H1 (cell line): ENCODE measurements around the gene LILRB1. TPM values are rescaled to one million over a fixed set of nuclear protein-coding genes. Genes with fewer than 3 reads are reported as not detected.

Source experiments
- CTCF ChIA-PET: fragments of 300-600 bp; sonication (Branson Sonifier 250); formaldehyde crosslinking; loops from one replicate; lab custom pipeline; 2021; ENCODE audit not compliant: partially characterized antibody; lab: Charles Lee
- POLR2A ChIA-PET: fragments of 300-600 bp; sonication (Branson Sonifier 250); formaldehyde crosslinking; loops from one replicate; lab custom pipeline; 2021; ENCODE audit warnings: inconsistent platforms; ENCODE audit not compliant: partially characterized antibody; lab: Charles Lee
- DNase-seq, 2 experiments: peaks; one replicate each; pipeline versions ENCODE4 v3.0.0 to v3.0.0-alpha.2; 2010 to 2022; ENCODE audit warnings: low spot score in 2 of 2, low read depth in 1 of 2, mixed read lengths in 1 of 2
- FAIRE-seq: peaks from 2 replicates; lab custom pipeline; 2011; peaks lifted over from hg19 to GRCh38; lab: Jason Lieb, UNC
- H2AFZ ChIP-seq: 2 replicates; pipeline ENCODE4 v1.8.1; 2012; ENCODE audit warnings: low read length, inconsistent platforms
- H2AK5ac ChIP-seq: 2 replicates; pipeline ENCODE4 v1.6.1; 2013; ENCODE audit warnings: low read depth, low read length
- H2BK120ac ChIP-seq: replicated peaks from 2 replicates; pipeline ENCODE3; 2013; ENCODE audit warnings: low read depth, low read length, inconsistent platforms
- H2BK12ac ChIP-seq: 2 replicates; pipeline ENCODE4 v1.6.1; 2013; ENCODE audit warnings: low read depth, low read length
- H2BK15ac ChIP-seq: 2 replicates; pipeline ENCODE4 v1.6.1; 2013; ENCODE audit warnings: low read length
- H2BK20ac ChIP-seq: 2 replicates; pipeline ENCODE4 v1.6.1; 2013; ENCODE audit warnings: low read length
- H2BK5ac ChIP-seq: 2 replicates; pipeline ENCODE4 v1.6.1; 2013; ENCODE audit warnings: low read depth, low read length
- H3K14ac ChIP-seq: 2 replicates; pipeline ENCODE4 v1.6.1; 2013; ENCODE audit warnings: inconsistent platforms; ENCODE audit not compliant: insufficient read length
- H3K18ac ChIP-seq: 2 replicates; pipeline ENCODE4 v1.6.1; 2013; ENCODE audit warnings: low read length; ENCODE audit errors: extremely low read depth
- H3K23ac ChIP-seq: 2 replicates; pipeline ENCODE4 v1.6.1; 2013; ENCODE audit warnings: inconsistent platforms; ENCODE audit not compliant: insufficient read length
- H3K23me2 ChIP-seq: 2 replicates; pipeline ENCODE4 v1.6.1; 2013; ENCODE audit warnings: low read depth, low read length
- H3K27ac ChIP-seq: 2 replicates; pipeline ENCODE4 v1.6.1; 2011; ENCODE audit warnings: low read depth, low read length, inconsistent platforms
- H3K27me3 ChIP-seq, 4 experiments: replicated peaks in 1 of 4; 1 replicate in 1 of 4; 2 replicates in 3 of 4; pipeline versions ENCODE4 v1.6.1 to v1.8.1; 2011 to 2013; ENCODE audit warnings: low read length in 3 of 4, mild to moderate bottlenecking in 3 of 4, inconsistent platforms in 2 of 4, mixed read lengths in 2 of 4, moderate library complexity in 1 of 4; ENCODE audit not compliant: control insufficient read depth in 3 of 4, insufficient read depth in 3 of 4; ENCODE audit errors: extremely low read depth in 1 of 4
- H3K36me3 ChIP-seq, 4 experiments: 2 replicates each; pipeline versions ENCODE4 v1.6.1 to v1.8.1; 2011 to 2013; ENCODE audit warnings: mild to moderate bottlenecking in 4 of 4, low read length in 3 of 4, moderate library complexity in 2 of 4, control low read depth in 1 of 4, inconsistent platforms in 1 of 4; ENCODE audit not compliant: insufficient read depth in 4 of 4, control insufficient read depth in 2 of 4
- H3K4ac ChIP-seq: replicated peaks from 2 replicates; pipeline ENCODE3; 2013; ENCODE audit warnings: low read length, low read depth, mixed read lengths, inconsistent platforms; ENCODE audit not compliant: insufficient read length
- H3K4me1 ChIP-seq, 4 experiments: replicated peaks in 1 of 4; 1 replicate in 1 of 4; 2 replicates in 3 of 4; pipeline versions ENCODE4 v1.6.1 to v1.8.1; 2011 to 2013; ENCODE audit warnings: low read length in 3 of 4, inconsistent platforms in 2 of 4, mixed read lengths in 1 of 4; ENCODE audit not compliant: insufficient read depth in 4 of 4, control insufficient read depth in 3 of 4
- H3K4me2 ChIP-seq, 2 experiments: 2 replicates each; pipeline versions ENCODE4 v1.6.1 to v1.8.1; 2011 to 2013; ENCODE audit warnings: low read depth in 2 of 2, low read length in 2 of 2, control low read depth in 1 of 2, inconsistent platforms in 1 of 2, mild to moderate bottlenecking in 1 of 2; ENCODE audit not compliant: insufficient read depth in 1 of 2
- H3K4me3 ChIP-seq, 4 experiments: fragments of 200-600, 300-600 bp in 1 of 4; sonication (generic), shearing (Covaris generic), sonication (Bioruptor Twin) in 1 of 4; 2 replicates each; pipeline versions ENCODE4 v1.5.1 to v1.8.1; 2011 to 2016; ENCODE audit warnings: low read length in 4 of 4, low read depth in 3 of 4, control low read depth in 2 of 4, inconsistent platforms in 2 of 4, mild to moderate bottlenecking in 2 of 4, mixed read lengths in 1 of 4, moderate library complexity in 1 of 4; ENCODE audit not compliant: insufficient read depth in 2 of 4; ENCODE audit errors: extremely low read depth in 1 of 4
- H3K56ac ChIP-seq: replicated peaks from 2 replicates; pipeline ENCODE3; 2013; ENCODE audit warnings: low read depth, mild to moderate bottlenecking, mixed read lengths, low read length, inconsistent platforms; ENCODE audit not compliant: insufficient read length
- H3K79me1 ChIP-seq: 2 replicates; pipeline ENCODE4 v1.6.1; 2013; ENCODE audit warnings: low read depth, low read length, control low read depth
- H3K79me2 ChIP-seq, 2 experiments: 2 replicates each; pipeline versions ENCODE4 v1.6.1 to v1.8.1; 2012 to 2013; ENCODE audit warnings: low read length in 2 of 2, mild to moderate bottlenecking in 2 of 2, inconsistent platforms in 1 of 2; ENCODE audit not compliant: insufficient read depth in 2 of 2, control insufficient read depth in 1 of 2
- H3K9ac ChIP-seq, 4 experiments: replicated peaks in 1 of 4; 1 replicate in 1 of 4; 2 replicates in 3 of 4; pipeline versions ENCODE4 v1.6.1 to v1.8.1; 2011 to 2013; ENCODE audit warnings: low read depth in 3 of 4, low read length in 3 of 4, control low read depth in 2 of 4, mild to moderate bottlenecking in 2 of 4, moderate library complexity in 2 of 4, inconsistent platforms in 1 of 4; ENCODE audit errors: extremely low read depth in 1 of 4
- H3K9me3 ChIP-seq, 2 experiments: 2 replicates each; pipeline versions ENCODE4 v1.6.1 to v1.8.1; 2012 to 2013; ENCODE audit warnings: mild to moderate bottlenecking in 2 of 2, moderate library complexity in 2 of 2, control low read depth in 1 of 2, inconsistent platforms in 1 of 2, low read depth in 1 of 2, low read length in 1 of 2, mixed read lengths in 1 of 2; ENCODE audit not compliant: insufficient read depth in 2 of 2
- H4K20me1 ChIP-seq, 2 experiments: replicated peaks in 1 of 2; 2 replicates each; pipeline versions ENCODE3 to v1.8.1; 2011 to 2013; ENCODE audit warnings: inconsistent platforms in 2 of 2, low read length in 2 of 2, mild to moderate bottlenecking in 1 of 2; ENCODE audit not compliant: insufficient read depth in 2 of 2, control insufficient read depth in 1 of 2
- H4K5ac ChIP-seq: 2 replicates; pipeline ENCODE4 v1.6.1; 2013; ENCODE audit warnings: low read length, low read depth, mixed read lengths, inconsistent platforms; ENCODE audit not compliant: insufficient read length
- H4K8ac ChIP-seq: 2 replicates; pipeline ENCODE4 v1.8.0; 2013; ENCODE audit warnings: mild to moderate bottlenecking, moderate library complexity, low read length, inconsistent platforms; ENCODE audit not compliant: insufficient read depth; ENCODE audit errors: extremely low read depth
- H4K91ac ChIP-seq: replicated peaks from 2 replicates; pipeline ENCODE3; 2013; ENCODE audit warnings: low read length, mixed read lengths, inconsistent platforms; ENCODE audit not compliant: insufficient read length
- SIX5 ChIP-seq: IDR thresholded peaks from 2 replicates; pipeline ENCODE4 v1.6.1; 2011; ENCODE audit warnings: mild to moderate bottlenecking, low read depth, low read length
- TAF7 ChIP-seq: optimal IDR thresholded peaks from 2 replicates; pipeline ENCODE3; 2011; ENCODE audit warnings: low read depth, mild to moderate bottlenecking, inconsistent platforms, low read length, moderate library complexity, borderline replicate concordance
- WGBS, 2 experiments: shearing (Covaris generic) in 1 of 2; methylation state at CpG; one replicate each; pipeline versions ENCODE4 v1.1.6 to v1.1.7; 2013 to 2015; ENCODE audit warnings: low lambda C conversion rate in 2 of 2, mixed read lengths in 2 of 2, inconsistent platforms in 1 of 2, low coverage in 1 of 2, missing lambda C conversion rate in 1 of 2; ENCODE audit not compliant: insufficient replicate concordance in 2 of 2, insufficient coverage in 1 of 2, insufficient read length in 1 of 2; ENCODE audit errors: extremely low coverage in 1 of 2, missing lambda C conversion rate in 1 of 2; 5-methylcytosine and 5-hydroxymethylcytosine counted together
- polyA plus RNA-seq, 7 experiments: library from polyadenylated mRNA; depleted of rRNA in 3 of 7; stranded (reverse) in 5 of 7; unstranded in 2 of 7; fragments of >200 nt in 5 of 7; fragments of 200-250 nt in 2 of 7; gene quantifications; 1 replicate in 5 of 7; 2 replicates in 1 of 7; 4 replicates in 1 of 7; pipeline versions ENCODE4 v1.2.1 to v1.2.3, GENCODE V29; 2011 to 2013; ENCODE audit warnings: missing spikeins in 2 of 7, mixed read lengths in 2 of 7
- total RNA-seq: library from RNA; stranded (reverse); fragmentation: NEBNext Ultra II Directional; extraction: Animal tissue kit (Norgen Biotek cat#: 25700); gene quantifications from 2 replicates; pipeline ENCODE4 v1.2.1, GENCODE V29; 2021

Gene LILRB1
- total and polyA plus RNA-seq, 2 of the 8 experiments (the other 6 are each of a cell fraction or from before 2014, with no cell fraction given), result not detected

- no peak overlapping the region for H2BK120ac ChIP-seq
- H2AFZ ChIP-seq, result no peak overlapping the region
- H3K9me3 ChIP-seq, result peaks cover 48 to 59% of the 10 kb centered on the region in 2 experiments
- H3K14ac ChIP-seq, result no peak overlapping the region
- H2BK12ac ChIP-seq, result no peak overlapping the region
- no peaks in the 10 kb centered on the region for H3K36me3 ChIP-seq
- no peak overlapping the region for H2BK20ac ChIP-seq
- no peaks in the 10 kb centered on the region for H4K20me1 ChIP-seq
- no peak overlapping the region for H3K18ac ChIP-seq
- no peak overlapping the region for H3K23ac ChIP-seq
- H3K79me2 ChIP-seq, result no peaks in the 10 kb centered on the region
- FAIRE-seq (no peak), DNase-seq (no peak)
- no peaks in the 10 kb centered on the region for H3K4me1 ChIP-seq
- no peak overlapping the region for H4K5ac ChIP-seq
- H3K27me3 ChIP-seq, result no peaks in the 10 kb centered on the region
- H3K79me1 ChIP-seq, result no peaks in the 10 kb centered on the region
- H3K9ac ChIP-seq, result no peak overlapping the region
- no peak overlapping the region for H4K8ac ChIP-seq
- H3K23me2 ChIP-seq, result no peaks in the 10 kb centered on the region
- H4K91ac ChIP-seq, result no peak overlapping the region
- no peak overlapping the region for H2BK15ac ChIP-seq
- ChIA-PET POLR2A (no interaction called here), CTCF (interaction anchor here (0.6 to 1.0 kb wide), 2 partner anchors 10 to 186 kb away, joined by 3 read pairs; no protein-coding TSS in a partner anchor)
- no peak overlapping the region for H3K4ac ChIP-seq
- H3K56ac ChIP-seq, result no peak overlapping the region
- no peak overlapping the region for H2BK5ac ChIP-seq
- no peak overlapping the region for H2AK5ac ChIP-seq
- no peak overlapping the region for H3K4me2 ChIP-seq
- no peak overlapping the region for H3K4me3 ChIP-seq
- WGBS, 2 experiments, result 47% methylated on average over 3 of the region's 3 CpGs; no CpG with 5 or more reads in 1 of the 2 experiments
- H3K27ac ChIP-seq, result no peak overlapping the region
- TF ChIP-seq SIX5, result no peak
- TF ChIP-seq TAF7, result no peak
Measured at GRCh38 chr19:54670576-54671357, 40.5 kb downstream of the LILRB1 start.
